Cardiac fibroblast (primary cell): ENCODE data around the gene BTBD1.

Source experiments
- DNase-seq, 2 donors: peaks; one replicate each; pipeline versions ENCODE4 v3.0.0 to v3.0.0-alpha.2; 2010; ENCODE audit warnings: low read depth in 2 of 2
- H3K4me3 ChIP-seq, 2 donors: replicated peaks in 1 of 2; 1 replicate in 1 of 2; 2 replicates in 1 of 2; pipeline ENCODE4 v1.5.1; 2011; ENCODE audit warnings: low read depth in 2 of 2, low read length in 2 of 2, mild to moderate bottlenecking in 2 of 2, moderate library complexity in 1 of 2
- TF ChIP-seq, protein P1 (sequence below): IDR thresholded peaks from one replicate; pipeline ENCODE4 v1.5.1; 2011; ENCODE audit warnings: low read depth, mild to moderate bottlenecking, low read length, inconsistent platforms

Gene BTBD1

DNA sequence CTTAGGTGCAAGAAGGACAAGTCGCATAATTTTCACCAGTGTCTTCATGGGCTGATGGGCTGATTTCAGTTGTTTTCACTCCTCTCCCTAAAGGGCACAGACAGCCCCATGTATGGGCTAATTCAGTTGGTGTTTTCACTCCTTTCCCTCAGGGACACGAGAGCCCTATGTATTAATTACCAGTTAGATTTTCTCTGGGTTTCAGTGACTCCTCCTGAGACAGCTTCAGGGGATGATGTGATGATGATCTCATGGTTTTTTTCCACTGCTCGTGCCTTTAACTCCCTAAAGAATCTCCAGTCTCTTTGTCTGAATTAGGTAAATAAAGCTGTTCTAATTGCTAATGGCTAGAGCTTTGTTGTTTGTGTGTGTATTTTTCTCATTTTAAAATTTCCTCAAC, 71.1 kb downstream of the BTBD1 start:
- DNase-seq: no peak
- TF ChIP-seq, protein P1, sequence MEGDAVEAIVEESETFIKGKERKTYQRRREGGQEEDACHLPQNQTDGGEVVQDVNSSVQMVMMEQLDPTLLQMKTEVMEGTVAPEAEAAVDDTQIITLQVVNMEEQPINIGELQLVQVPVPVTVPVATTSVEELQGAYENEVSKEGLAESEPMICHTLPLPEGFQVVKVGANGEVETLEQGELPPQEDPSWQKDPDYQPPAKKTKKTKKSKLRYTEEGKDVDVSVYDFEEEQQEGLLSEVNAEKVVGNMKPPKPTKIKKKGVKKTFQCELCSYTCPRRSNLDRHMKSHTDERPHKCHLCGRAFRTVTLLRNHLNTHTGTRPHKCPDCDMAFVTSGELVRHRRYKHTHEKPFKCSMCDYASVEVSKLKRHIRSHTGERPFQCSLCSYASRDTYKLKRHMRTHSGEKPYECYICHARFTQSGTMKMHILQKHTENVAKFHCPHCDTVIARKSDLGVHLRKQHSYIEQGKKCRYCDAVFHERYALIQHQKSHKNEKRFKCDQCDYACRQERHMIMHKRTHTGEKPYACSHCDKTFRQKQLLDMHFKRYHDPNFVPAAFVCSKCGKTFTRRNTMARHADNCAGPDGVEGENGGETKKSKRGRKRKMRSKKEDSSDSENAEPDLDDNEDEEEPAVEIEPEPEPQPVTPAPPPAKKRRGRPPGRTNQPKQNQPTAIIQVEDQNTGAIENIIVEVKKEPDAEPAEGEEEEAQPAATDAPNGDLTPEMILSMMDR: no peak
- no peak overlapping the region for H3K4me3 ChIP-seq

DNA sequence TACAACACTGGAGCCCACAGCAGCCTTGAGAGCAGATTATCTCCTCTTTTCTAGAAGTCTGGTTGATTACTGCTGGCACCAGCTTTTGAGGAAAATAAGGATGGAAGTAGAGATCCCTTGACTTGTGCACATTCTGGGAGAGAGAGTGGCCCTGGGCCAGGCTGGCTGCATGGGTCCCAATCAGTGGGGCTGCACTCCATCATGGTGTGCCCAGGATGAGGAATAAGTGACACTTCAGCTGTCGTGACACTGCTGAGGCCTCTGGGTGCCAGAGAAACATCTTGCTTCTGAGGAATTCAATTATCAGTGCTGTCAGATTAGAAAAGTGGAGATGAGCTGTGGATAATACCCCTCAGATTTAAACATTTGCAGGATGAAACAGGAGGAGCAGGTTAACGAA, 72.0 kb downstream of the BTBD1 start:
- TF ChIP-seq, protein P1: no peak
- no peak overlapping the region for H3K4me3 ChIP-seq
- DNase-seq: no peak

DNA sequence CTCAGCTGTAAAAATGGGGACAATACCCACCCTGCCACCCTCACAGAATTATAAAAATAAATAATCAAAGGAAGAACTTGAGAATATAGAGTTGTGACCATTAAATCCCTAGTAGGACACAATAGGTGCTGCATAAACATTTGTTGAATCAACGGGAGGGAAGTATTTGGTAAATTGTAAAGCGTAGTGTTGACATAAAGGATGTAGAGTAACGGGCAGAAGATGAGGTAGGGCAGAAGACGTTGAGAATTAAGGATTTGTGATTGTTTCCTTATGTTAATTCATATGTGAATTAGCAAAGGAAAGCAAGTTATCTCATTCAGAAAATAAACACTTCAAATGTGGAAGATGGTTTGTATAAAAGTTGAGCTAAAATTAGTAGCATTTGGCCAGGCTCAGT, 73.9 kb downstream of the BTBD1 start:
- DNase-seq: no peak
- TF ChIP-seq, protein P1: no peak
- no peak overlapping the region for H3K4me3 ChIP-seq

DNA sequence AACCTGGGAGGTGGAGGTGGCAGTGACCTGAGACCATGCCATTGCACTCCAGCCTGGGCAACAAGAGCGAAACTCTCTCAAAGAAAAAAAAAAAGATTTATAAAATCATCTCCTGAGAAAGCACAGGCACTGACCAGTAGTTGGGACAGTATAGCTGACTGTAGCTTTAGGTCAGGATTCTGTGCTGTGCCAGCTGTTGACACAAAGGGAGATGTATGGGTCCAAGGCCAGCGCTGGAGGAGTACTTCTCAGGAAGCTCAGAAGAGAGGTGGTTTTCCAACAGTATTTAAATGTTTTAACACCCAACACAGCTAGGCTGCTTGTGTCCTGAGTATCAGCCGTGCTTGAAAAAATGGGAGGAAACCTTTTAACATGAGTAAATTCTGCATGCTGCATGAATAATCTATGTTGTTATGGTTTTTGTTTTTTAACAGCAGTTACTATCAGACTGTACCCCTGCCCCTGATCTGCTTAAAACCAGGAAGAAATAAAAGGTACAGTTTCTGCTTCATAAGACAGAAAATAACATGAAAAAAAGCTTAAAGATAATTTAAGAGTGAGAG, 74.5 kb downstream of the BTBD1 start:
- no peak overlapping the region for H3K4me3 ChIP-seq
- TF ChIP-seq, protein P1: no peak
- DNase-seq: no peak

DNA sequence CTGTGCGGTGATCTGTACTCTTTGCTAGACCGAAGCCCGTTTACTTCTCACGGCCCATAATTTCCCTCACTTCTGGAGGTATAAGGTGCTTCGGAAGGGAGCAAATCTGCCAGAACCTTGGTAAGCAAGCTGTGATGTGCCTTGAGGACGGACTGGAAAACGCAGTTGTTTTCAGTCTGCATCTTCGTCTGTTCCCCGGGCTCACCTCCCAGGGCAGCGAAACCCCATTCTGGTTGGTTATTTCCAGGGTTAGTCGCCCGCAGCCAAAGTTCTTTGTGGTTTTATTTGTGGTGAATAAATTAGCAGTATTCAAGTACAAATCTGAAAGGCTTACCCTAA, 80.6 kb downstream of the BTBD1 start:
- TF ChIP-seq, protein P1: no peak
- peak overlapping the region; percentile 77 to 86 for H3K4me3 ChIP-seq
- peak in 1 of 2 donors; percentile 30 for DNase-seq

DNA sequence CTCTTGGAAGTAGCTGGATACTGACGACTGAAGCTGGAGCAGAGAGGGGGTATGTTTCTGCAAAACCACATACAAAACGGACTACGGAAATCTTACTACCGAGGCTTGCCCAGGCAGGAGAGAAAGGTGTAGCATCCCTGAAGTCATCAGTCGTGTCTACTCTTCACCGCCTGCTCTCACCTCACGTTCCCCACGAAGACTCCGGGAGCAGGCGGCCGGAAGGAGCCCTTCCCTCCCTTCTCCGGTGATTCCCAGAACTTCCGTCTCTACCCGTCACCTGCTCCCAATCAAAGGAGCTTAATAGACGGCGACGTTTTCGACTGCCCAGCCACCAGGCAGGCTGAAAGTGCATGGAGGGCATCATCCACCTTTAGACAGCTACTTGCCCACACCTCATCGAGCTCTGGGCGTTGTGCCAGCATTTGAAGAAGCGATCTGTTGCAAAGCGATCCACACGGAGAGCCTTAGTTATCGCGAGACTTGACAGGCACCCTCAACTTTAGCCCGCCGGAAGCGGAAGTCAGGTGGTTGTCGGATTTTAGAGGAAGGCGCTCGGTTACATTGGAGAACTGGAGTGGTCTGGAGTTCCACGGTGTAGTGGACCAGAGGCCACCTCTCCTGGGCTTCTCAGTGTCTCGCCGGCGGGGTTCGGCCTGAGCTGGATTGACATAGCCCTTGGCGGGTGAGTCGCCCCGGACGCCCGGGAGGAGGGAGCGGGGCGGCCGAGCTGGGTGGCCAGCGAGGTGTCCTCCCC, 81.2 kb downstream of the BTBD1 start, which contains the start of gene RAMAC:
Gene RAMAC (plus strand): TSS at position 523 of the 754 bp plus-strand sequence. CDS start 2,809 bp downstream, outside the sequence.
- peak within 1 kb of the TSS; percentile 77 to 86 for H3K4me3 ChIP-seq
- TF ChIP-seq, protein P1: no peak
- peak; percentile 96 to 97 for DNase-seq
